NCI-H82 treated with DMSO at 0.1 percent for 48 hours (cell line): ENCODE measurements around the gene RTN4R.
"Not testable (repeated sequence)": the region's sequence is repeated elsewhere in the genome, so short reads cannot be mapped to it uniquely, and the experiment has no call there.

Experiments used
- DNase-seq: peaks from one replicate; lab custom pipeline; 2025; ENCODE audit not compliant: unreplicated experiment; lab: John Stamatoyannopoulos, UW

Gene RTN4R

GRCh38 chr22:20272700-20273099 lies 4.6 kb upstream of the RTN4R start:
- DNase-seq = no peak

DNA sequence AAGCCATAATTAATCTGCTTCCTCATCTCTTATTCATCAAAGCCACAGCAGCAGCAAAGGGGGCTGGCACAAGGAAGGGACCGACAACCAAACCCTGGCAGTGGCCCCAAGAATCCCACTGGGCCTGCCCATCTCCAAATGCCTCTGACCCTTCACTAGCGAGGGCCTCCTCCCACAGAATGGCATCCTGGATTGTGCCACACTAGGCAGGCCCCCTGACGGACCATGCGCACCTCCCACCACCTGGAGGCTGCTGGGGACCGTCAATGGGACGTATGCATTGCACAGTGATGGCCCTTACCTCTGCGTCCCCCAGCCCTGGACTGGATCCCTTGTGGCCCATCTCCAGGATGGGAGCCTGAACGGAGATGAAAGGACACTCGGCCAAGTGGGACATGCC lies 4.1 kb upstream of the RTN4R start:
- no peak for DNase-seq

DNA sequence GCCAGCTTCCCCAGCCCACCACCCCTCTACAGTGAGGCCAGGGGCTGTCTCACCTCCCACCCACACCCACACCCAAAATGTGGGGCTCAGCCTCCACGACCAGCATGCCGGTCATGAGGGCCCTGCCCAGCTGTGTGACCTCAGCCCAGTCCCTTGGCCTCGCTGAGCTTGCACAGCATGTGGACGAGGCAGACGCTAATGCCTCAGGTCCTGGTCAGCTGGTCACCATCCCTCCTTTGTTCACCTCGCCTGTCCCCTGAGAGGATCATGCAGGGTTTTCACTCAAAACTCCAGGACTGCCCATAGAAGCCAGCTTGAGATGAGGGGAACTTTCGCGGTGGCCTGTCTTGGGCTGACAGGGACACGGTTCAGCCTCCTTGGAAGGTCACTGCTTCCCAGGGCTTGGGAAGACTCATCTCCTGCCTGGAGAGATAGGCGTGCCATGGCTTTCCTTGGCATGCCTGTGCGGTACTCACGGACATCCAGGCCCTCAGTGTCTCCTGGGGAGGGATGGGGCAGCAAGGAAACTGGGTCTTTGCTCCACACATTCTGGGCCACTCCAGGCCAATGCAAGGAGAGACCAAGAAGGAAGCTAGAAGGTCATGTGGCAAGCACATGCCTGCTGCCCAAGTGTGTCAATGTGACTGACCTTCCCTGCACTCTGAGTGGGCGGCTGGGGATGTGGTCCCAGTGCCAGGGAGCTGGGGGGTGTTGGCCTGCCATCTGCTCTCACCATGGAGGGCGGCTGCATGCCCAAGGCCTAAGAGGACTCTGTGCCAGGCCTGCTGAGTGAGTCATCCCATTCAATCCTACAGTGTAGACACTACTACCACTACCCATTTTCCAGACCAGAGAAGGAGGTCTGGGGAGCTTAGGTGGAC lies 3.2 kb upstream of the RTN4R start:
- no peak for DNase-seq

GRCh38 chr22:20270190-20271113 lies 2.3 kb upstream of the RTN4R start:
- not testable (repeated sequence) for DNase-seq

- DNase-seq = not testable (repeated sequence)
These were observed 1.6 kb upstream of the RTN4R start for GRCh38 chr22:20269673-20270072.

DNA sequence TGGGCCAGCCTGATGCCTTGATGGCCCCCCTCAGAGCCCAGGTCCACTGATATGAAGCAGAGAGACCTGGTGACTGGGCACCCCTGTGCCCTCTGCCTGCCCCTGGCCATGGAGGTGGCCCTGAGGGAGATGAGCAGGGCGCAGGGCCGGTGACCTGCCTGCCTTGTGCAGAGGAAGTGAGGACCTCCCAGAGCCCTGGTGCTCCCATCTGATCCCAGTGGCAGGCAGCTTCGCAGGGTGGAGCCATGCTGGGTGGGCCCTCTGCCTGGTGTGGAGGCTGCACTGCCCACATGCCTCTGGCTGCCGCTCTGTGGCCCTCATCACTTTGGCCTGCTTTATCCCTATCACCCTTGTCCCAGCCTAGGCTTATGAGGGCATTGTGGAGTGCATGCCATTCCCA lies 1.1 kb upstream of the RTN4R start:
- not testable (repeated sequence) for DNase-seq

DNA sequence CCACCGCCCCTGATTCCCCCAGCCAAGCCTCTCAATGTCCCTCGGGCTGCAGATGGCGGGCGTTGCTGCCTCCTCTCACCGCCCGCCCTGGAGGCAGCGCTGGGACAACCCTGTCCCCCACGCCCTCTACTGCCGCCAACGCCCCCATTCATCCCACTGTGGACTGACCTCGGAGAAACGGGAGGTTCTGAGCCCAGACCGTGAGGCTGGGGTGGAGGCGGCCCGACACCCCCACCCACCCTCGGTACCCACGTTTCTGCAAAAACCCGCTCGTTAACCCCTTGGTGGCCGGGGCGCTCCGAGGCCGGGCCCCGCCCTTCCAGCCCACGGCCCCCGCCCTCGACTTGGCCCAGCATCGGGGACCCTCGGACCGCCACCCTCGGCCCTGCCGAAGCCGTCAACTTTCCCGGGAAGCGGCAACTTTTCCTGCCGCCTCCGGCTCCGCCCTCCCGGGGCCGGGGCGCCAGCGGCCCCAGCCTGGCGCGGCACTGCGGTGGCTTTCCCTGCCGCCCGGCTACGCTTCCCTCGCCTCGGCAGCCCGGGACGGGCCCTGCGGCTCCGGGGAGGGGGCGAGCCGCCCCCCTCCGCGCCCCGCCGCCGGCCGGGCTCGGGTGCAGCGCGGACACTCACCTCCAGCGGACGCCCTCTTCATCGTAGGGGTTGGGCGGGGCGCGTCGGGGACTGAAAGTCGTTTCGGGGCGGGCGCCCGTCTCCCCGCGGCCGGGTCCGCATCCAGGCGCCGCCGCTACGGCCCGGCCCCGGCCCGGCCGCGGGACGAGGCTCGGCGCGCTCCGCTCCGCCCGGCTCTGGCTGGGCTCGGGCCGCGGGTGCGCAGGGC lies 458 bp downstream of the RTN4R start:
- DNase-seq = no peak

DNA sequence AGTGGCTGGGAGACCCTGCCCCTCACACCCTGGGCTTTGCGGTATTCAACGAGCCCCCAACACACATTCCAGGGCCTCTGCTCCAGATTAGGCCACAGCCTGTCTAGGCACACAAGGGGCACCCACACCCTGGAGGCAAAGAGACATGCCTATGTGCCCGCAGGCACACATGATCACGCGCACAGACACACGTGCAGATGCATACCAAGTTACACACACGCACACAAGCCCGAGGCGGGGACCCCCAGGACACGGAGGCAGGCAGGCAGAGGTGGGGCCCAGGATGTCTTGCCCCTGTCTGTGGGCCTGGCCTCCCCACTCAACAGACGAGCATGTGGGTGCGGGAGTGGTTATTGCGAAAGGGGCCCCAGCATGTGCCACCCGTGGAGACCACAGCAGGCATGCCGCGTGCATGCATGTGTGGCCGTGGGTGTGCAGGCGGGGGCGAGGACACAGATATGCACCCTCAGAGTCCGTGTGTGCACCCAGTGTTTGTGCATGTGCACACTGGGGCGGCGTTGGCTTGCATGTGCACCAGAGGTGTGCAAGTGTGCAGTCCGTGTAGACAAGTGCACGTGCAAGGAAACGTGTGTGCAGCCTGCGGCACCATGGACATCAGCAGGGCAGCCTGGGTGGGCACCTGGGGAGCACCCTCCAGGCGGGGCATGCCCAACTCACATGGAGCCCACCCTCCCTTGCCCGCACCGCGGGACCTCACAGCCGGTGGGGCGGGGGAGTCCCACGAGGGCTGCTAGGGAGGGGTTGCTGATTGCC lies 1.3 kb downstream of the RTN4R start:
- not testable (repeated sequence) for DNase-seq

DNA sequence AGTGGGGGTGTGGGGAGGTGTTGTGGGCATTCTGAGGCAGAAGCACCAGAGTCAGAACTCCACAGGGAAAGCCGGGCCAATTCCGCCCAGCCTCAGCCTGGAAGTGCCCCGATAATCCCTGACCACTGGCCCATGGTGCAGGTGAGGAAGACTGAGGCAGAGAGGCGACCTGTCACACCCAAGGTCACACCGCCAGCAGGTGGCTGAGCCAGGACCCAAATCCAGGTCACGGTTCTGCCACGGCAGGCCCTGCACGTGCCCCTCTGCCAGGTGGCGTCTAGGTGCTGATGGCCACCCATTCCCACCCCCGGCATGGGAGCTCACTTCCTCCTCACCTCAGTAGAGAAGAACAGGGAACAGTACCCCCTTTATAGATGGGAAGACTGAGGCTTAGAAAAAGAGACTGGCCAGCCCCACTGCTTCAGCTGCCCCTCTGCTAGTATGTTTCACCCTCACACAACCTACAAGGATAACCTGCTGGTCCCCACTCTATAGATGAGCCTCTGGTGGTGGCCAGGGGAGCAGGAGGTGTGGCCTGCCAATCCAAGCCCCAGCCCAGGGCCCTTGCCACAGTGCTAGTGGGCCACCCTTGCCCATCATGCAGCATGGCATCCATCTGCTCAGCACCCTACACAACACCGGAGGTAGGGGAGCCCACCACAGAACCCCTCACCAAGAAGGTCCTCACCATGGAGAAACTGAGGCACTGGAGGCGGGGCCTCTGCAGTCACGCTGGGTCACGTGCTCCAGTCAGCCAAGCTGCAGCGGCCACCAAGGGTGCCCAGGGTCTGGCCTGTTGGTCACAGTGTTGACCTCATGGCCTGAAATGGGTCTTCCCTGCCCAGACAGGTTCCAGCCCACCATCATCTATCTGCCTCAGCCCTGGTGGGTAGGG lies 2.1 kb downstream of the RTN4R start:
- not testable (repeated sequence) for DNase-seq

DNA sequence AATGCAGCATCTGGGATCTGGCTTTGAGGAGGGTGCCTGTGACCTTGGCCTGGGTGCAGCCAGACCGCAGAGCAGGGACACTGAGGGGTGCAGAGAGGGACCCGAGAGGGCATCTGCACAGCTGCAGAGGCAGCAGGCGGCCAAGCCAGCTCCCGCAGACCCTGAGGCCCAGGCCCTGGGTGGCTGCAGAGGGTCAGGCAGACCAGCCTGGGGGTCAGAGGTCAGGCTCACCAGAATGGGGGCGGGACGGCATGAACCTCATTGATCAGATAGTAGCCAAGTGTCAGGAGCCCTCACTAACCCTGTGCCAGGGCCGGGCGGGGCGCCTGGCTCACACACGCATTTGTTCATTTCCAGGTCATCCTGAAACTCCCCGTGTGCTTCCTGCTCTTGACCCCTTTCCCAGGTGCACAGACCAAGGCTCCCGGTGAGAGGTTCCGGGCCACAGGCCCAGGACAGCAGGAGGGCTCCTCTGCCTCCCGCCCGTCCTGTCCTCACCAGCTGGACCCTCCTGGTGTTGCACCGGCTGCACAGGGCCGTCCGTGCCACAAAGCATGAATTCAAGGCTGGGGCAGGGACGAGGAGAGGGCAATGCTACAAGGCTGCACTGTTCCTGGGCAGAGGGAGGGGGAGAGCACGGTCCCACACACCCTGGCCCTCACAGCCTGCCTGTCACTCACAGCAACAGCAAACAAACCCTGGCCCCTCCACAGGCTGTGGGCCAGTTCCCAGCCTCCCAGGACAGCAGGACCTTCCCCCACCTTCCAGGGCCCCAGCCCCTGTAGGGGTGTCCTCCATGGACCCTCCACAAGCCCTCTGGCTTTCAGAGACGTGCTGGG lies 3.3 kb downstream of the RTN4R start:
- DNase-seq = no peak

DNA sequence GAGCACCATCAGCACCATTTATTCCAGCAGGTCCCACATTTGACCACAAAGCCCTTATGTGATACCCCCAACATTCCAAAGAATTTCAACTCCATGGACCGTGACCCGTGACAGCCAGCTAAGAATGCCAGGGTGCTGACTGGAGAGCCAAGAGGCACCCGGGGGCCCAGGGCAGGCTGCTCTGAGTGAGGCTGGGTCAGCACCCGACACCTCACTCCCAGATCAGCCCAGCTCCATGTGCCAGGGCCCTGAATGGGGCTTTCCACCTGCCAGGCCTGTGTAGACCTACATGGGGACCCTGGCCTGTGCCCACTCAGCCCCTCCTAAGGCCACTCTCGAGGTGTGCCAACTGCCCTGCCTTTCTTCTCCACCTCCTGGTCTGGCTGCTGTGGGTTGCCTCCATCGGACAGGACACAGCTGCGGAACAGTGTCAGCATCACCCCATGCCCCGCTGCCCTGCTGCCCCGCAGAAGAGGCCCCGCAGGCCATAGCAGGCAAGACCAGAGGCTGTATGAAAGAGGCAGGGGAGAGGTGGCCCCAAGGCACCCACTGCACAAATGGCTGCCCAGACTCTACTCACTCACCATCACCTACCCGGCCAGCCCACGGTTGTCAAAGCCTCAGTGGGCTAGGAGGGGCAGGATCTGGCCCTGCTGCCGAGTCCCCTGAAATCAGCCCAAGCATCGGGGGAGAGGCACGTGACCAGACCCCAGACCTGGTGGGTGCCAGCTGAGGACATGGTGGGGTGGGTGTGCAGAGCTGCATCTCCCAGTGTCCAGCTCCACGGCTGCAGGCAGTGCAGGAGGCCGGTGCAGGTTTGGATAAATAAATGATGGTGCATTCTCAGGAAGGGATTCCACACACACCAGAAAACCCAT lies 4.5 kb downstream of the RTN4R start:
- not testable (repeated sequence) for DNase-seq

DNA sequence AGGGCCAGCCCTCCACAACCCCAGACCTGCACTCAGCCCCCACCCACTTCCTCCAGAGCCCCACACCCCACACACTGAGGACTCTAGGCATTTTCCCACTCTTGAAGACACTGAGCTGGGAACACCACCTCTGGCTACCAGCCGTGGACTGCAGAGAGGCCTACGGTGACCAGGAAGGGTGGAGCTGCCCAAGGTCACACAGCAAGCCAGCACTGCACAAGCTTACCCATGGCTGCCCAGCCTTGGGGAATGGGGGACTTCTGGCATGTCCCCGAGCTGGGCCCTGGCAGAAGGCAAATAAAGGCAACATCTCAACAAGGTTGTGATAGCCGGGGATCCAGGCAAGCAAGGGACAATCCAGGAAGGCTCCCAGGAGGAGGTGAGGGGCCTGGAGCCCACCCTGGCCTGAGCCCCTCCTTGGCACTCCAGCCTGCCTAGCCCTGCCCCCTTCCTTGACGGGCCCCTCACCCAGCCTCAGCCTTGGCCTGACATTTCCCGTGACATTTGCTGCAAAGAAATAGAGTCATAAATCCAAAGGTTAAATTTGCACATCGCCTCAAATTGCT lies 5.5 kb downstream of the RTN4R start:
- DNase-seq = no peak

DNA sequence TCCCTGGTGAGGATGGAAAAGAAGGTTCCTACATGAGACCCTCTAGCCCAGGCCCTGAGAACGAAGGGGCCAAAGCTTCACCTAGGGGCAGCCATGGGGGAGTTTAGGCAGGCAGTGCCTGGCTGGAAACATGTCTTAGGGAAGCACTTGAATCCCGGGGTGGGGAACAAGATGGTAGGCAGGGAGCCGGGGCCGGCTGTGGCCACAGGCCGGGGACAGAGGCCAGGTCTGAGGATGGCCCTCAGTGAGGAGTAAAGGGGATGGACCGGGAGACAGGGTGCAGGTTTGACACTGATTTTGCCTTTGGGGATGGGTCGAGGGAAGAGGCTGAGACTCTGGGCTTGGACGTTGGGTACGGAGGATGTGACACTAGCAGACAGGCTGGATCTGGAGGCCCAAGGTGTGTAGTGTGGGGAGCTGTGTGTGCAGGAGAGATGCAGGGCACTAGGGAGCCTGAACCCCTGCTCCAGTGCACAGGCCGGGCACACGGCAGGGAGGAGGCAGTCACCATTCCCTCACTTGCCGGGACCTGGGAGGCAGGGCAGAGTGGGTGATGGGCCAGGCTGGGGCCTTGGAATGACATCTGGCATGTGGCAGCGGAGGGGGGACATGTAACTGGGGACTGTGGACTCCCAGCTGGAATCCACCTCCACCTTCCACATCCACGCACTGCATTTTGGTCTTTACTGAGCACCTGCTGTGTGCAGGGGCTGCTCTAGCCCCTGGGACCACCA lies 6.1 kb downstream of the RTN4R start:
- DNase-seq = no peak

DNA sequence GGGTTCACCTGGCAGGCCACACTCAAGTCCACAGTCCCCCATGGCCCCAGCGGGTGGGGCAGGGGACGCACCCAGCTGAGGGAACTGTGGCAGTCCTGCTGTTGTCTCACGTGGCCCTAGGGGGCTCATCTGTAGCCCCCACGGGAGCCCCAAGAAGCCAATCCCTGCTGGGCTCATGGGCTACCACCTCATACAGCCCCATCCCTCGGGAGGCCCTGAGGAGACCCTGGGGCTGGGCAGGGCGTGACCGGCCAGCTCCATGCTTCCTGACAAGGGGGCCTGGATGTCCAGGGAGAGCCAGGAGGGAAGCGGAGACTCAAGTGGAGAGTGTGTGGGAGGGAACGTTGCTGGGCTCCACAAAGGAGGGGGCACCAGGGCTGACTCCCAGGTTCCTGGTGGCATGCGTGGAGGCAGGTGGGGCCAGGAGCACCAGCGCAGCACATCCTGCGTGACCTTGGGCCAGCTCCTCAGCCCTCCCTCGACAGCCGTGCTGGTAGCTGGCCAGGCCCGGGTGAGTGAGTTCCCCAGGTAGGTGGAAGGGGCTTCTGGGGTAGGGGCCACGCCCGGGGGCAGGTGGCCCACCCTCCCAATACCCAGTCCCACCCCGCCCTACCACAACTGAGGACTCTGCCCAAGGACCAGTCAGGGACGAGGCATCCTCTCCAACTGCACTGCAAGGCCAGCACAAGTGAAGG lies 7.9 kb downstream of the RTN4R start:
- DNase-seq = no peak

DNA sequence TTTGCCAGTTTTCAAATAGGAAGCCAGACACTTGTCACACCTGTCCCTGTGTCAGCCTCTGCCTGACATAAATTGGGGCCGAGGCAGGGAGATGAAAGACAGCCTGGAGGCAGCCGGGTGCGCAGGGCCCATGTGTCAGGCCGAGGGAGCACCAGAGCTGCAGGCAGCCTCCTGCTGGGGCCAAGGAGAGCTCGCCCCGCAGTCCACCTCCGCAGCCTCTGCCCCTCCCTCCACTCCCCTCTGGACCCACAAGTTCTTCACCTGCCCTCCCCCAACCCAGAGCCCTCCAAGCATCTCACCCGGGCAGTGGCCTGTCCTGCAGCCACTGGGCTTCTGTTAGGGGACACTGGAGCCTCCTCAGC lies 8.8 kb downstream of the RTN4R start:
- no peak for DNase-seq
